ENCODE measurements around the gene MMS19. TPM values are rescaled to one million over a fixed set of nuclear protein-coding genes. Genes with fewer than 3 reads are reported as not detected.

MMS19 gene
- total RNA-seq, 1 donor from 2014 or later, result 92.6 TPM

DNA sequence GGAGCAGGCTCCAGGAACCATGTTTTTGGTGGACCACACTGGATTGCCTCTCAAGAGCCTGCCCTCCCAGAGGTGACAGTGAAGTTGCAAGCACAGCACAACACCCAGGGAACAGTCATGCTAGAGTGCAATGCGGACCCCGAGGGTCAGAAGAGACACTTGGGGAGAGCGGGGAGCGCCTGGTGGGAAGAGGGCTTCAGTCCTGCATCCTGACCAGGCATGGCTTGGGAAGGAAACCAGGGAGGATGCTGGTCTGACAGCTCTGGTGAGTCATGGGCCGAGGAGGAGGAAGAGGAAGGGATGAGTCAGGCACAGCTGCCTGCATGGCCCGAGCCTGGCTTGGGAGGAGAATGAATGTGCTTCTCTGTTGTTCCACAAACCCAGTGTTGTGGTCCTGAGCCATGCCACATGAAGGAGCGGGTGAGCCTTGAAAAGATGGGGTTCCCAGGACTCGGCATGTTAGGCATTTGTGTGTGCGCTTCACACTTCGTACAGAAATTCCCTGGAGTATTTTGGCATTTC, 44.9 kb upstream of the MMS19 start:
- Histone ChIP-seq H3K27me3 (no peaks in the 10 kb centered on the region), H3K27ac (peak overlapping the region; percentile 93), H3K4me1 (peaks cover 61% of the 10 kb centered on the region), H3K9me3 (no peaks in the 10 kb centered on the region), H3K36me3 (no peaks in the 10 kb centered on the region), H3K4me3 (peak overlapping the region in 1 of 2 donors; percentile 23)
- intact Hi-C loops (cut with DNase I), result loop anchor here (5.0 kb wide), 1 partner anchor 46 kb away; the partner anchor contains the start of genes MMS19 and UBTD1
- TF ChIP-seq POLR2AphosphoS5 (IDR thresholded peaks at IDR 0.05; ENCODE audit: insufficient read depth in 1 of 2, low read depth in 1 of 2) (peak; percentile 78 to 92), POLR2A (IDR thresholded peaks at IDR 0.05) (no peak)
- TF ChIP-seq, protein P1, sequence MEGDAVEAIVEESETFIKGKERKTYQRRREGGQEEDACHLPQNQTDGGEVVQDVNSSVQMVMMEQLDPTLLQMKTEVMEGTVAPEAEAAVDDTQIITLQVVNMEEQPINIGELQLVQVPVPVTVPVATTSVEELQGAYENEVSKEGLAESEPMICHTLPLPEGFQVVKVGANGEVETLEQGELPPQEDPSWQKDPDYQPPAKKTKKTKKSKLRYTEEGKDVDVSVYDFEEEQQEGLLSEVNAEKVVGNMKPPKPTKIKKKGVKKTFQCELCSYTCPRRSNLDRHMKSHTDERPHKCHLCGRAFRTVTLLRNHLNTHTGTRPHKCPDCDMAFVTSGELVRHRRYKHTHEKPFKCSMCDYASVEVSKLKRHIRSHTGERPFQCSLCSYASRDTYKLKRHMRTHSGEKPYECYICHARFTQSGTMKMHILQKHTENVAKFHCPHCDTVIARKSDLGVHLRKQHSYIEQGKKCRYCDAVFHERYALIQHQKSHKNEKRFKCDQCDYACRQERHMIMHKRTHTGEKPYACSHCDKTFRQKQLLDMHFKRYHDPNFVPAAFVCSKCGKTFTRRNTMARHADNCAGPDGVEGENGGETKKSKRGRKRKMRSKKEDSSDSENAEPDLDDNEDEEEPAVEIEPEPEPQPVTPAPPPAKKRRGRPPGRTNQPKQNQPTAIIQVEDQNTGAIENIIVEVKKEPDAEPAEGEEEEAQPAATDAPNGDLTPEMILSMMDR (IDR thresholded peaks at IDR 0.05), result peak in 1 of 3 experiments; percentile 4
- DNase-seq (ENCODE audit: extremely low spot score in 2 of 2), result peak in 1 of 2 donors; percentile 97

DNA sequence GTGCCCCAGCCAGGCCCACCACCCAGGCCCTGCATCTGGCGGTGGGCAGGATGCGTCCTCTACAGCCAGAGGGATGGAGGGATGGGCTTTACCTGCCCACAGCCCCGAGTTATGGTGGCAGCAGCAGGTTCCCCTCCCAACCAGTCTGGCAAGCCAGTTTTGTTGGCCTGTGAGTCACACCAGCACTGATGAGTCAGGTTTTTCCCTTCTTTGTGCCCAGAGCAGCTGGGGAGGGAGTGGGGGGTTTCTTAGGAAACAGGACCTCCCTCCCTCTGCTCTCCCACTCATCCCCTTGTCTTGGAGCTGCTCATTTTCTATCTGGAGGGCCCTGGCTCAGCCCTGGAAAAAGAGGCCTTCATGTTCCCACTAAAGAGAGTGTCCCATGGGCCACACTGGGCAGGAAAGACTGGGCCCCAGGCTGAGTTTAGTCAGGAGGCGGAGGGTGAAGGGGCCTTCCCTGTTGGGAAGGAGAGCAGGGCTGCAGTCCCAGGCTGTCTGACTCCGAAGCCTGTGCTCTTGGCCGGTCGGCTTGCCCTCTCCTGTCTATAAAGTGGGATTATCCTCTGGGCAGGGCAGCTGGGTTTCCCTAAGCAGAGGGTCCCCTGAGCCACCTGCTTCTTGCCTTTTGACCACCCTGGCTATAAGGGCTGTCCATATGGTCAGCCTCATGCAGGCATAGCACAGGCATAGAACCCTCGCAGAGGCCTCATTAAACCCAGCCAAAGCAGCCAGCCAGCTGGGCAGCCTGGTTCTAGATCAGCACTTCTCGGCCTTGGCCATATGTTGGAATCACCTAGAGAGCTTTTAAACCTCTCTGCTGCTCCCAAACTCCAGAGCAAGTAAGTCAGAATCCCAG, 44.2 kb upstream of the MMS19 start:
- Histone ChIP-seq H3K4me1 (peaks cover 57% of the 10 kb centered on the region), H3K36me3 (no peaks in the 10 kb centered on the region), H3K9me3 (no peaks in the 10 kb centered on the region), H3K27me3 (no peaks in the 10 kb centered on the region), H3K4me3 (peak overlapping the region in 1 of 2 donors; percentile 23), H3K27ac (peak overlapping the region; percentile 93)
- TF ChIP-seq POLR2A (IDR thresholded peaks at IDR 0.05) (no peak), POLR2AphosphoS5 (IDR thresholded peaks at IDR 0.05; ENCODE audit: insufficient read depth in 1 of 2, low read depth in 1 of 2) (peak; percentile 88 to 93)
- peak in 1 of 2 donors; percentile 98 for DNase-seq (ENCODE audit: extremely low spot score in 2 of 2)
- intact Hi-C loops (cut with DNase I), result loop anchor here (5.0 kb wide), 1 partner anchor 45 kb away; the partner anchor contains the start of genes MMS19 and UBTD1

DNA sequence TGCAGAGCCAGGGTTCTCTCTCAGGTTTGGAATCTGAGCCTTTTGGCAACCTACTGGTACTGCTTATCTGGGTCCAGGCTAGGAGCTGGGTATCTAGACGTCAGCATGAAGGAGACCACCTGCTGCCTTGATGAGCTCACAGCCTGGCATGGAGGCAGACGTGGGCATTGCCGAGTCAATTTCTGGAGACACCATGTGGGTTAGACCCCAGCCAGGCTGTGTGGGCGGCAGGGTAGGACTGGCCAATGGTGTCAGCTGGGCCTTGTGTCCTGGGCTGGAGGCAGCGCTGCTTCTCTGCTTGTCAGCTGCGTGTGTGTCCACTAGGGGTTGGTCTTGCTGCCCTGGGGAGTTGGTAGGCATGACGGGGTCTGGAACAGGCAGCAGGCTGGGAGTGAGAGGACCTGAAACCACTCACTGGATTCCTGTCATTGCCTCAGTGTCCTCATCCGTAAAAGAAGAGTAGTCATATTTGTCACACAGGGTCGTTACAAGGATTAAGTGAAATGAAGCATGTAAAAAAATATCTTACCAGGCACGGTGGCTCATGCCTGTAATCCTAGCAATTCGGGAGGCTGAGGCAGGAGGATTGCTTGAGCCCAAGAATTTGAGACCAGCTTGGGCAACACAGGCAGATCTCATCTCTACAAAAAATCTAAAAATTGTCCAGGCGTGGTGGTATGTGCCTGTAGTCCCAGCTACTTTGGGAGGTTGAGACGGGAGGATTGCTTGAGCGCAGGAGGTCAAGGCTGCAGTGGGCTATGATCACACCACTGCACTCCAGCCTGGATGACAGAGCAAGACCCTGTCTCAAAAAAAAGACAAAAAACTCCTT, 42.7 kb upstream of the MMS19 start:
- H3K4me3 ChIP-seq, result no peak overlapping the region
- H3K4me1 ChIP-seq, result peaks cover 54% of the 10 kb centered on the region
- DNase-seq (ENCODE audit: extremely low spot score in 2 of 2), result no peak
- H3K9me3 ChIP-seq, result no peaks in the 10 kb centered on the region
- H3K27me3 ChIP-seq, result no peaks in the 10 kb centered on the region
- intact Hi-C loops (cut with DNase I), result loop anchor here (5.0 kb wide), 1 partner anchor 44 kb away; the partner anchor contains the start of genes MMS19 and UBTD1
- TF ChIP-seq POLR2A (IDR thresholded peaks at IDR 0.05) (no peak), POLR2AphosphoS5 (IDR thresholded peaks at IDR 0.05; ENCODE audit: insufficient read depth in 1 of 2, low read depth in 1 of 2) (no peak)
- TF ChIP-seq, protein P1 (IDR thresholded peaks at IDR 0.05), result no peak
- peak overlapping the region; percentile 93 for H3K27ac ChIP-seq
- H3K36me3 ChIP-seq, result no peaks in the 10 kb centered on the region

DNA sequence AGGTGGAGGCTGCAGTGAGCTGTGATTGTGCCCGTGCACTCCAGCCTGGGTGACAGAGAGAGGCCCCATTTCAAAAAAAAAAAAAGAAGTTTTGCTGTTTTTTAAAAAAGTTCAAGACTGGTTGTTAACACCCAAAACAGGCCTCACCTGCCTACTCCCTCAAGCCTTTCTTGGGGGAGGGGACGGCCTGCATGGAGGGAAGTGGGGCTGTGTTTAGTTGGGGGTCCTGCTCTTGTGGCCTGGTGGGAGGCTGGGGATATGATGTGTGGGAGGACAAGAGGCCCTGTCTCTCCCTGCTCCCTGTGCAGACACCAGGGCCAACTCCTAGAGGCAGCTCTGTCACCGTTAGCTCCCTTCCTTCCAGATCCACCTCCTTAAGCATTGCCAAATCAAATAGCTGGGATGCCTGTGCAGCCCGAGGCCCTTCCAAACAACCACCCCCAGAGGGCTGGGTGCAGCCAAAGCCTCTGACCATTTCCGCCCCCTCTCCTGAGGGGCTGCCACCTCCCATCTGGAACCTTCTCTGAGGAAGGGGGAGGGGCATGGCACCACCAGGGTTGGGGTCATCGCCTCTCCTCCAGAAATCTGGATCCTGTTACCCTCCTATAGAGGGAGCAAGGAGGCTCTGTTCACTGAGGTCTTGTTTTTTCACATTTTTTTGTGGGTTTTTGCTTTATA, 41.4 kb upstream of the MMS19 start:
- H3K27ac ChIP-seq, result peak overlapping the region; percentile 93
- H3K36me3 ChIP-seq, result no peaks in the 10 kb centered on the region
- H3K4me1 ChIP-seq, result peaks cover 54% of the 10 kb centered on the region
- no peak for DNase-seq (ENCODE audit: extremely low spot score in 2 of 2)
- H3K27me3 ChIP-seq, result no peaks in the 10 kb centered on the region
- intact Hi-C loops (cut with DNase I), result loop anchor here (5.0 kb wide), 1 partner anchor 42 kb away; the partner anchor contains the start of genes MMS19 and UBTD1
- no peak overlapping the region for H3K4me3 ChIP-seq
- TF ChIP-seq, protein P1 (IDR thresholded peaks at IDR 0.05), result no peak
- TF ChIP-seq POLR2AphosphoS5 (IDR thresholded peaks at IDR 0.05; ENCODE audit: insufficient read depth in 1 of 2, low read depth in 1 of 2), result peak in 1 of 2 donors; percentile 65
- H3K9me3 ChIP-seq, result no peaks in the 10 kb centered on the region

All from vagina (tissue), 2 donors.